DND-41 (cell line): ENCODE data around the gene FHIT.

Source experiments
- EZH2 ChIP-seq: IDR thresholded peaks from 3 replicates; pipeline ENCODE4 v1.6.1; 2012; ENCODE audit warnings: borderline replicate concordance, low read depth, mild to moderate bottlenecking, moderate library complexity, low read length, inconsistent platforms; ENCODE audit not compliant: severe bottlenecking
- TF ChIP-seq, protein P1 (sequence below): IDR thresholded peaks from 2 replicates; pipeline ENCODE4 v1.5.1; 2012; ENCODE audit warnings: borderline replicate concordance, low read length, moderate library complexity, mild to moderate bottlenecking; ENCODE audit not compliant: poor library complexity, severe bottlenecking; ENCODE audit errors: extremely low read depth

DNA sequence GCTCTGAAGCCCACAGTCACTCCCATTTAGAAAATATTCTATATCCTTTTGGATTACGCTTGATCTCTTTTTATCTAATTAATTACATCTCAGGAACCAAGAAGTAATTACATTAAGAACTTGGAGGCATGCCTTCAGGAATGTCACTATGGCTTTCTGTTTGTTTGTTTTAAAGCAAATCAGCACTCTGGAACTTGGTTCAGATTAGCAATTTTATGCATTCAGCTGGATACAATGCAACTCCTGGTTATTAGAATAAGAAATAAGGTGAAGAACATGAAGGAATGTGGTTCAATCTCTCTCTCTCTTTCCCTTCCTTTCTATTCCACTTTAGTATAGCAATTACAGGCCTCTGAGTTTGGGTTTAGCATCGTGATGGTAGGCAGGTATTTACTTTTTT lies 235.8 kb downstream of the FHIT start:
- TF ChIP-seq, protein P1, sequence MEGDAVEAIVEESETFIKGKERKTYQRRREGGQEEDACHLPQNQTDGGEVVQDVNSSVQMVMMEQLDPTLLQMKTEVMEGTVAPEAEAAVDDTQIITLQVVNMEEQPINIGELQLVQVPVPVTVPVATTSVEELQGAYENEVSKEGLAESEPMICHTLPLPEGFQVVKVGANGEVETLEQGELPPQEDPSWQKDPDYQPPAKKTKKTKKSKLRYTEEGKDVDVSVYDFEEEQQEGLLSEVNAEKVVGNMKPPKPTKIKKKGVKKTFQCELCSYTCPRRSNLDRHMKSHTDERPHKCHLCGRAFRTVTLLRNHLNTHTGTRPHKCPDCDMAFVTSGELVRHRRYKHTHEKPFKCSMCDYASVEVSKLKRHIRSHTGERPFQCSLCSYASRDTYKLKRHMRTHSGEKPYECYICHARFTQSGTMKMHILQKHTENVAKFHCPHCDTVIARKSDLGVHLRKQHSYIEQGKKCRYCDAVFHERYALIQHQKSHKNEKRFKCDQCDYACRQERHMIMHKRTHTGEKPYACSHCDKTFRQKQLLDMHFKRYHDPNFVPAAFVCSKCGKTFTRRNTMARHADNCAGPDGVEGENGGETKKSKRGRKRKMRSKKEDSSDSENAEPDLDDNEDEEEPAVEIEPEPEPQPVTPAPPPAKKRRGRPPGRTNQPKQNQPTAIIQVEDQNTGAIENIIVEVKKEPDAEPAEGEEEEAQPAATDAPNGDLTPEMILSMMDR, result no peak
- TF ChIP-seq EZH2, result no peak
